Kidney (tissue), 14 donors: Measurements from ENCODE around the gene ISM2. TPM values are rescaled to one million over a fixed set of nuclear protein-coding genes. Genes with fewer than 3 reads are reported as not detected.

Experiments used
- DNase-seq, 5 donors: peaks; one replicate each; pipeline ENCODE4 v3.0.0-alpha.2; 2013 to 2020
- FAIRE-seq: peaks from 2 replicates; lab custom pipeline; 2012; peaks lifted over from hg19 to GRCh38; lab: Jason Lieb, UNC
- H3K27ac ChIP-seq, 2 donors: one replicate each; pipeline ENCODE4 v1.7.0; 2013; ENCODE audit warnings: low read depth in 2 of 2, low read length in 2 of 2, inconsistent platforms in 1 of 2
- H3K27me3 ChIP-seq: one replicate; pipeline ENCODE4 v1.7.1; 2013; ENCODE audit warnings: low read length, inconsistent platforms; ENCODE audit not compliant: control insufficient read depth, insufficient read depth
- H3K36me3 ChIP-seq, 3 donors: one replicate each; pipeline versions ENCODE4 v1.7.0 to v1.7.1; 2013; ENCODE audit warnings: low read length in 3 of 3, control low read depth in 1 of 3, inconsistent platforms in 1 of 3; ENCODE audit not compliant: insufficient read depth in 3 of 3, control insufficient read depth in 2 of 3
- H3K4me1 ChIP-seq, 3 donors: one replicate each; pipeline versions ENCODE4 v1.7.0 to v1.7.1; 2013; ENCODE audit warnings: low read length in 3 of 3, inconsistent platforms in 1 of 3, low read depth in 1 of 3; ENCODE audit not compliant: control insufficient read depth in 2 of 3, insufficient read depth in 2 of 3
- H3K4me3 ChIP-seq, 3 donors: one replicate each; pipeline versions ENCODE4 v1.7.0 to v1.8.1; 2013; ENCODE audit warnings: low read length in 3 of 3, control low read depth in 1 of 3, inconsistent platforms in 1 of 3
- H3K9ac ChIP-seq, 3 donors: one replicate each; pipeline versions ENCODE4 v1.7.0 to v1.7.1; 2013; ENCODE audit warnings: low read length in 3 of 3, control low read depth in 1 of 3, inconsistent platforms in 1 of 3
- H3K9me3 ChIP-seq, 3 donors: one replicate each; pipeline versions ENCODE4 v1.7.0 to v1.7.1; 2013; ENCODE audit warnings: low read length in 3 of 3, control low read depth in 1 of 3, inconsistent platforms in 1 of 3; ENCODE audit not compliant: control insufficient read depth in 2 of 3, insufficient read depth in 1 of 3
- intact Hi-C: fragments of 100-400 bp; cut with DNase I; formaldehyde crosslinking; loops from one replicate; pipeline ENCODE4 v1.11.1; 2022
- polyA plus RNA-seq: library from polyadenylated mRNA; stranded (reverse); fragments of 350-450 nt; fragmentation: Illumina TruSeq; extraction: RNeasy Lipid Tissue Mini Kit (QIAGEN cat#74804); gene quantifications from one replicate; pipeline ENCODE4 v1.2.3, GENCODE V29; 2014; ENCODE audit warnings: low read depth, low replicate concordance; ENCODE audit not compliant: insufficient read depth
- total RNA-seq: library from RNA; stranded (reverse); fragmentation: NEBNext Ultra II Directional; extraction: Animal tissue kit (Norgen Biotek cat#: 25700); gene quantifications from one replicate; pipeline ENCODE4 v1.2.1, GENCODE V29; 2021
- TF ChIP-seq, protein P1 (sequence below): IDR thresholded peaks from 3 replicates; pipeline ENCODE4 v1.5.1; 2012; ENCODE audit warnings: mild to moderate bottlenecking, moderate library complexity, borderline replicate concordance; ENCODE audit not compliant: insufficient read depth; ENCODE audit errors: extremely low read depth
- donor health status: control.
- donor health status: control.
- donor health status: control.
- donor health status: control.
- donor health status: control.
- donor health status: DM: yes; HTN: yes; CAD: no.
- donor health status: Normal renal cell carcinoma (clear cell type).

Gene ISM2
- total and polyA plus RNA-seq, 2 donors from 2014 or later, result 0.57 to 0.80 TPM

DNA sequence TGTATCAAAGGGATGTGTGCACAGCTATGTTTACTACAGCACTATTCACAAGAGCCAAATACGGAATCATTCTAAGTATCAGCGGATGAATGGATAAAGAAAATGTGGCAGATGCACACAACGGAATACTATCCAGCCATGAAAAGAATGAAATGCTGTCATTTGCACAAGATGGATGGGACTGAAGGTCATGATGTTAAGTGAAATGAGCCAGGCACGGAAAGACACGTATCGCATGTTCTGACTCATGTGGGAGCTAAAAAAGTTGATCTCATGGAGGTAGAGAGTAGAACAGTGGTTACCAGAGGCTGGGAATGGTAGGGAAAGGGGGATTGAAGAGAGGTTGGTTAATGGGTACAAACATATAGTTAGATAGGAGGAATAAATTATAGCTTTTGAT lies 25.9 kb upstream of the ISM2 start:
- DNase-seq (no peak), FAIRE-seq (no peak)

DNA sequence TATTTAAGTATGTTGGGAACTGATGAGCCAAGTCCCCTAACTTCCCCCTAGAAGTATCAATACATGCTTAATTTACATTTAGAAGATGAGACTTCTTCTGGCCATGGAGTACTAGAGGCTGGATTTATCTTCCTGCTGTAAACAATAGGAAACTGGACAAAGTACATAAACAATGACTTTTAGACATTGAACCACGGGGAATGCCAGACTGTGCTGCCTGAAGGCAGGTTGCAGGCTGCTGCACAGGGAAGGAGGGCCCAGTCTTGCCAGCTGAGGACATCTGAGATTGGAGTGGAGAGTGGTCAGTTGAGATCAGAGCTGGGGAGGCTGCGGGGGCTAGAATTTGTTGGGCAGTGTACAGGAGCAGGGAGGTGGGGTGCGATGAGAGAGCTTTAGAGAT lies 24.5 kb upstream of the ISM2 start:
- Histone ChIP-seq H3K9me3 (no peaks in the 10 kb centered on the region), H3K36me3 (peaks cover 0 to 21% (median 9%) of the 10 kb centered on the region in 3 donors), H3K9ac (no peak overlapping the region), H3K27me3 (no peaks in the 10 kb centered on the region), H3K4me3 (no peak overlapping the region), H3K27ac (no peak overlapping the region), H3K4me1 (peaks cover 0 to 4% (median 0%) of the 10 kb centered on the region in 3 donors)
- TF ChIP-seq, protein P1, sequence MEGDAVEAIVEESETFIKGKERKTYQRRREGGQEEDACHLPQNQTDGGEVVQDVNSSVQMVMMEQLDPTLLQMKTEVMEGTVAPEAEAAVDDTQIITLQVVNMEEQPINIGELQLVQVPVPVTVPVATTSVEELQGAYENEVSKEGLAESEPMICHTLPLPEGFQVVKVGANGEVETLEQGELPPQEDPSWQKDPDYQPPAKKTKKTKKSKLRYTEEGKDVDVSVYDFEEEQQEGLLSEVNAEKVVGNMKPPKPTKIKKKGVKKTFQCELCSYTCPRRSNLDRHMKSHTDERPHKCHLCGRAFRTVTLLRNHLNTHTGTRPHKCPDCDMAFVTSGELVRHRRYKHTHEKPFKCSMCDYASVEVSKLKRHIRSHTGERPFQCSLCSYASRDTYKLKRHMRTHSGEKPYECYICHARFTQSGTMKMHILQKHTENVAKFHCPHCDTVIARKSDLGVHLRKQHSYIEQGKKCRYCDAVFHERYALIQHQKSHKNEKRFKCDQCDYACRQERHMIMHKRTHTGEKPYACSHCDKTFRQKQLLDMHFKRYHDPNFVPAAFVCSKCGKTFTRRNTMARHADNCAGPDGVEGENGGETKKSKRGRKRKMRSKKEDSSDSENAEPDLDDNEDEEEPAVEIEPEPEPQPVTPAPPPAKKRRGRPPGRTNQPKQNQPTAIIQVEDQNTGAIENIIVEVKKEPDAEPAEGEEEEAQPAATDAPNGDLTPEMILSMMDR, result no peak
- FAIRE-seq, result no peak
- DNase-seq, result no peak
- intact Hi-C loops, result no loop called here

More for the DNA sequence above, 25.9 kb upstream of the ISM2 start:
- TF ChIP-seq, protein P1, result no peak
- no peak overlapping the region for H3K9ac ChIP-seq
- H3K4me1 ChIP-seq, result peaks cover 0 to 4% (median 0%) of the 10 kb centered on the region in 3 donors
- no peak overlapping the region for H3K4me3 ChIP-seq
- no peaks in the 10 kb centered on the region for H3K9me3 ChIP-seq
- peaks cover 0 to 13% (median 8%) of the 10 kb centered on the region in 3 donors for H3K36me3 ChIP-seq
- H3K27ac ChIP-seq, result no peak overlapping the region
- intact Hi-C loops, result no loop called here
- no peaks in the 10 kb centered on the region for H3K27me3 ChIP-seq

DNA sequence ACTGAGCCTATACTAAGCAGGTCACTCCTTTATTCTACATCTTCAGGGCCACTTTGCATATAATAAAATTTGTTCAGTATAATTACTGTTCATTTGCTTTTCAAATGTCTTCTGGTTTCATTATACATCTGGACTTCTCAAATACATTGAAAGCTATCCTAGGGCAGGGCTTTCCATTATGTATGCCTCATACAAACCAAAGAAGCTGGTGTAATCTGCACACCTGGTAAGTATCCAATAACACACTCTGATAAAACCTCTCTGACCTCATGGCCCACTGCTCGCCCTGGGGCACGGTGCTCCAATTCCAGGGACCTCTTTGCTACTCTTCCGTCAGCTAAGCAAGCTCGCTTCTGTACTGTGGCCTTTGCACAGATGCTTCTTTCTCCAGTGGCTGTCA lies 21.9 kb upstream of the ISM2 start:
- no peak overlapping the region for H3K4me3 ChIP-seq

More for the DNA sequence above, 21.9 kb upstream of the ISM2 start:
- peaks cover 0 to 4% (median 0%) of the 10 kb centered on the region in 3 donors for H3K4me1 ChIP-seq
- no peaks in the 10 kb centered on the region for H3K27me3 ChIP-seq
- intact Hi-C loops, result no loop called here
- no peak for DNase-seq
- H3K27ac ChIP-seq, result no peak overlapping the region
- H3K36me3 ChIP-seq, result peaks cover 0 to 28% (median 11%) of the 10 kb centered on the region in 3 donors
- TF ChIP-seq, protein P1, result no peak
- no peaks in the 10 kb centered on the region for H3K9me3 ChIP-seq
- no peak for FAIRE-seq
- H3K9ac ChIP-seq, result no peak overlapping the region
